Natural killer cell treated with Interleukin-12 subunit alpha and Interleukin-12 subunit beta and Interleukin-15 and Interleukin-18, amount 100 ng/mL, for 72 hours (primary cell): ENCODE data around the gene RASSF6. TPM values are rescaled to one million over a fixed set of nuclear protein-coding genes. Genes with fewer than 3 reads are reported as not detected.
"Not testable (repeated sequence)": the region's sequence is repeated elsewhere in the genome, so short reads cannot be mapped to it uniquely, and the experiment has no call there.

Experiments
- ATAC-seq, 2 donors: fragments of 150-1000 bp; cut with Tn5 transposase in 1 of 2; sonication (Bioruptor Pico), chemical (Tn5 transposase) in 1 of 2; 2 replicates each; pipeline ENCODE4 v1.10.0; 2021
- DNase-seq: peaks from one replicate; pipeline ENCODE4 v3.0.0; 2022; ENCODE audit warnings: low spot score
- H3K27ac Mint-ChIP-seq, 2 donors: 1 replicate in 1 of 2; 2 replicates in 1 of 2; pipeline ENCODE4 v1.8.0; 2022; ENCODE audit warnings: mixed read lengths in 2 of 2, mild to moderate bottlenecking in 1 of 2, moderate library complexity in 1 of 2
- H3K27me3 Mint-ChIP-seq, 2 donors: 1 replicate in 1 of 2; 2 replicates in 1 of 2; pipeline ENCODE4 v1.8.0; 2022; ENCODE audit warnings: mixed read lengths in 2 of 2
- H3K36me3 Mint-ChIP-seq: one replicate; pipeline ENCODE4 v1.8.0; 2022; ENCODE audit warnings: mixed read lengths
- H3K4me1 Mint-ChIP-seq, 2 donors: 1 replicate in 1 of 2; 2 replicates in 1 of 2; pipeline ENCODE4 v1.8.0; 2022; ENCODE audit warnings: low read depth in 2 of 2, mixed read lengths in 2 of 2, mild to moderate bottlenecking in 1 of 2
- H3K4me3 Mint-ChIP-seq: one replicate; pipeline ENCODE4 v1.8.0; 2022; ENCODE audit warnings: mixed read lengths
- H3K9me3 Mint-ChIP-seq: 2 replicates; pipeline ENCODE4 v1.8.0; 2022; ENCODE audit warnings: mixed read lengths
- total RNA-seq, 2 donors: library from RNA; stranded (reverse); gene quantifications; one replicate each; pipeline ENCODE4 v1.2.3, GENCODE V29; 2022

RASSF6 gene
- total RNA-seq, 2 donors from 2014 or later = not detected

- ATAC-seq = no peak
- no peaks in the 10 kb centered on the region for H3K9me3 Mint-ChIP-seq
- no peak overlapping the region for H3K4me3 Mint-ChIP-seq
Measured at GRCh38 chr4:73585345-73585744, 34.9 kb downstream of the RASSF6 start.

GRCh38 chr4:73583666-73584065 lies 36.6 kb downstream of the RASSF6 start:
- ATAC-seq = no peak
- no peak overlapping the region for H3K4me3 Mint-ChIP-seq
- no peaks in the 10 kb centered on the region for H3K27me3 Mint-ChIP-seq
- no peak for DNase-seq
- no peaks in the 10 kb centered on the region for H3K9me3 Mint-ChIP-seq
- H3K27ac Mint-ChIP-seq = no peak overlapping the region
- no peaks in the 10 kb centered on the region for H3K36me3 Mint-ChIP-seq
- H3K4me1 Mint-ChIP-seq = no peaks in the 10 kb centered on the region

More at GRCh38 chr4:73585345-73585744, 34.9 kb downstream of the RASSF6 start:
- H3K4me1 Mint-ChIP-seq = no peaks in the 10 kb centered on the region
- no peak overlapping the region for H3K27ac Mint-ChIP-seq
- no peak for DNase-seq
- H3K36me3 Mint-ChIP-seq = no peaks in the 10 kb centered on the region
- no peaks in the 10 kb centered on the region for H3K27me3 Mint-ChIP-seq

- Mint-ChIP-seq H3K9me3 (no peaks in the 10 kb centered on the region), H3K27ac (no peak overlapping the region), H3K27me3 (no peaks in the 10 kb centered on the region), H3K36me3 (no peaks in the 10 kb centered on the region), H3K4me1 (no peaks in the 10 kb centered on the region), H3K4me3 (no peak overlapping the region)
- DNase-seq (no peak), ATAC-seq (no peak)
Measured at GRCh38 chr4:73577371-73577770, 42.9 kb downstream of the RASSF6 start.

- DNase-seq (no peak), ATAC-seq (no peak)
- no peaks in the 10 kb centered on the region for H3K4me1 Mint-ChIP-seq
- no peaks in the 10 kb centered on the region for H3K9me3 Mint-ChIP-seq
- no peak overlapping the region for H3K27ac Mint-ChIP-seq
- H3K27me3 Mint-ChIP-seq = no peaks in the 10 kb centered on the region
- no peak overlapping the region for H3K4me3 Mint-ChIP-seq
- no peaks in the 10 kb centered on the region for H3K36me3 Mint-ChIP-seq
Measured at GRCh38 chr4:73576381-73576780, 43.9 kb downstream of the RASSF6 start.

- Mint-ChIP-seq H3K4me1 (no peaks in the 10 kb centered on the region), H3K4me3 (no peak overlapping the region), H3K36me3 (no peaks in the 10 kb centered on the region), H3K27ac (no peak overlapping the region), H3K9me3 (no peaks in the 10 kb centered on the region), H3K27me3 (no peaks in the 10 kb centered on the region)
- ATAC-seq (no peak), DNase-seq (no peak)
Measured at GRCh38 chr4:73575660-73576059, 44.6 kb downstream of the RASSF6 start.

- no peaks in the 10 kb centered on the region for H3K36me3 Mint-ChIP-seq
- H3K27me3 Mint-ChIP-seq = no peaks in the 10 kb centered on the region
- DNase-seq (no peak), ATAC-seq (peak in 1 of 2 donors; percentile 55)
- H3K27ac Mint-ChIP-seq = no peak overlapping the region
- no peaks in the 10 kb centered on the region for H3K9me3 Mint-ChIP-seq
- no peak overlapping the region for H3K4me3 Mint-ChIP-seq
- no peaks in the 10 kb centered on the region for H3K4me1 Mint-ChIP-seq
Measured at GRCh38 chr4:73573794-73574528, 46.3 kb downstream of the RASSF6 start.

GRCh38 chr4:73550865-73551264 lies 69.4 kb downstream of the RASSF6 start:
- not testable (repeated sequence) for H3K4me3 Mint-ChIP-seq, ATAC-seq, DNase-seq, H3K27ac Mint-ChIP-seq, H3K4me1 Mint-ChIP-seq, H3K27me3 Mint-ChIP-seq, H3K36me3 Mint-ChIP-seq
- peaks cover 12% of the 10 kb centered on the region for H3K9me3 Mint-ChIP-seq

GRCh38 chr4:73544620-73545019 lies 75.6 kb downstream of the RASSF6 start:
- Mint-ChIP-seq H3K36me3 (no peaks in the 10 kb centered on the region), H3K27ac (no peak overlapping the region), H3K4me3 (no peak overlapping the region), H3K4me1 (no peaks in the 10 kb centered on the region), H3K27me3 (no peaks in the 10 kb centered on the region), H3K9me3 (peaks cover 8% of the 10 kb centered on the region)
- ATAC-seq = no peak
- DNase-seq = no peak

- DNase-seq = no peak
- Mint-ChIP-seq H3K4me1 (no peaks in the 10 kb centered on the region), H3K4me3 (no peak overlapping the region), H3K9me3 (peaks cover 5% of the 10 kb centered on the region), H3K36me3 (no peaks in the 10 kb centered on the region), H3K27me3 (no peaks in the 10 kb centered on the region), H3K27ac (no peak overlapping the region)
- ATAC-seq = no peak
Measured at GRCh38 chr4:73541251-73541650, 79.0 kb downstream of the RASSF6 start.

- H3K4me1 Mint-ChIP-seq = no peaks in the 10 kb centered on the region
- H3K27me3 Mint-ChIP-seq = no peaks in the 10 kb centered on the region
- H3K36me3 Mint-ChIP-seq = no peaks in the 10 kb centered on the region
- peaks cover 4% of the 10 kb centered on the region for H3K9me3 Mint-ChIP-seq
- H3K27ac Mint-ChIP-seq = no peak overlapping the region
- H3K4me3 Mint-ChIP-seq = no peak overlapping the region
- DNase-seq (no peak), ATAC-seq (no peak)
Measured at GRCh38 chr4:73540826-73541225, 79.4 kb downstream of the RASSF6 start.

GRCh38 chr4:73539386-73539785 lies 80.8 kb downstream of the RASSF6 start:
- H3K4me3 Mint-ChIP-seq = no peak overlapping the region

GRCh38 chr4:73538162-73538561 lies 82.1 kb downstream of the RASSF6 start:
- Mint-ChIP-seq H3K27me3 (no peaks in the 10 kb centered on the region), H3K4me3 (no peak overlapping the region), H3K9me3 (no peaks in the 10 kb centered on the region), H3K4me1 (no peaks in the 10 kb centered on the region), H3K27ac (no peak overlapping the region), H3K36me3 (no peaks in the 10 kb centered on the region)
- peak in 1 of 2 donors; percentile 32 for ATAC-seq
- DNase-seq = no peak

More at GRCh38 chr4:73539386-73539785, 80.8 kb downstream of the RASSF6 start:
- Mint-ChIP-seq H3K27ac (no peak overlapping the region), H3K36me3 (no peaks in the 10 kb centered on the region), H3K27me3 (no peaks in the 10 kb centered on the region), H3K4me1 (no peaks in the 10 kb centered on the region), H3K9me3 (no peaks in the 10 kb centered on the region)
- DNase-seq = no peak
- ATAC-seq = no peak

GRCh38 chr4:73533515-73534422 lies 86.5 kb downstream of the RASSF6 start:
- DNase-seq (no peak), ATAC-seq (no peak)
- no peaks in the 10 kb centered on the region for H3K27me3 Mint-ChIP-seq
- no peak overlapping the region for H3K27ac Mint-ChIP-seq
- H3K36me3 Mint-ChIP-seq = no peaks in the 10 kb centered on the region
- no peaks in the 10 kb centered on the region for H3K4me1 Mint-ChIP-seq
- no peak overlapping the region for H3K4me3 Mint-ChIP-seq
- H3K9me3 Mint-ChIP-seq = no peaks in the 10 kb centered on the region

GRCh38 chr4:73528171-73528570 lies 92.1 kb downstream of the RASSF6 start:
- Mint-ChIP-seq H3K9me3 (no peaks in the 10 kb centered on the region), H3K4me1 (no peaks in the 10 kb centered on the region), H3K36me3 (no peaks in the 10 kb centered on the region), H3K27me3 (no peaks in the 10 kb centered on the region), H3K27ac (no peak overlapping the region), H3K4me3 (no peak overlapping the region)
- ATAC-seq (no peak), DNase-seq (no peak)
